Prostate gland (tissue), 2 donors: ENCODE measurements around the gene TMEM134. TPM values are rescaled to one million over a fixed set of nuclear protein-coding genes. Genes with fewer than 3 reads are reported as not detected.

ENCODE experiments used
- DNase-seq: peaks from one replicate; pipeline ENCODE4 v3.0.0-alpha.2; 2019; ENCODE audit warnings: low spot score
- H3K27ac ChIP-seq, 2 donors: fragments of 200-600 bp; sonication (generic); 2 replicates each; pipeline ENCODE4 v1.5.1; 2017 to 2019
- H3K27me3 ChIP-seq: fragments of 200-600 bp; sonication (generic); replicated peaks from 2 replicates; pipeline ENCODE4 v1.5.1; 2019; ENCODE audit not compliant: insufficient read depth
- H3K36me3 ChIP-seq, 2 donors: fragments of 200-600 bp; sonication (generic); 1 replicate in 1 of 2; 2 replicates in 1 of 2; pipeline versions ENCODE4 v1.5.1 to v1.8.1; 2017 to 2019
- H3K4me1 ChIP-seq: fragments of 200-600 bp; sonication (generic); replicated peaks from 2 replicates; pipeline ENCODE4 v1.5.1; 2019
- H3K4me3 ChIP-seq, 2 donors: fragments of 200-600 bp; sonication (generic); 2 replicates each; pipeline ENCODE4 v1.5.1; 2017 to 2019
- H3K9me3 ChIP-seq: fragments of 200-600 bp; sonication (generic); 2 replicates; pipeline ENCODE4 v1.5.1; 2017
- POLR2A ChIP-seq: fragments of 450-650 bp; IDR thresholded peaks from one replicate; pipeline ENCODE4 v1.6.1; 2016; ENCODE audit warnings: antibody characterized with exemption, mild to moderate bottlenecking
- POLR2AphosphoS5 ChIP-seq: sonication (generic); formaldehyde crosslinking; IDR thresholded peaks from one replicate; pipeline ENCODE4 v1.6.1; 2017; ENCODE audit warnings: antibody characterized with exemption
- whole genome bisulfite sequencing: methylation state at CpG from one replicate; pipeline ENCODE4 v1.1.5; 2018; 5-methylcytosine and 5-hydroxymethylcytosine counted together
- intact Hi-C: fragments of 100-400 bp; cut with DNase I; formaldehyde crosslinking; loops from one replicate; pipeline ENCODE4 v1.14.2; 2022
- total RNA-seq, 2 donors: library from RNA; depleted of rRNA; stranded (reverse); fragments of >200 nt; gene quantifications; one replicate each; pipeline ENCODE4 v1.1.0, GENCODE V29; 2016
- TF ChIP-seq, protein P1 (sequence below), 4 experiments: fragments of 200-600 bp in 2 of 4; fragments of 450-650 bp in 2 of 4; sonication (generic) in 2 of 4; IDR thresholded peaks; 1 replicate in 3 of 4; 2 replicates in 1 of 4; pipeline ENCODE4 v1.5.1; 2016 to 2019; ENCODE audit warnings: antibody characterized with exemption in 4 of 4, mild to moderate bottlenecking in 2 of 4, moderate library complexity in 2 of 4

TMEM134 gene
- total RNA-seq, 2 donors from 2014 or later: 106 to 402 TPM

DNA sequence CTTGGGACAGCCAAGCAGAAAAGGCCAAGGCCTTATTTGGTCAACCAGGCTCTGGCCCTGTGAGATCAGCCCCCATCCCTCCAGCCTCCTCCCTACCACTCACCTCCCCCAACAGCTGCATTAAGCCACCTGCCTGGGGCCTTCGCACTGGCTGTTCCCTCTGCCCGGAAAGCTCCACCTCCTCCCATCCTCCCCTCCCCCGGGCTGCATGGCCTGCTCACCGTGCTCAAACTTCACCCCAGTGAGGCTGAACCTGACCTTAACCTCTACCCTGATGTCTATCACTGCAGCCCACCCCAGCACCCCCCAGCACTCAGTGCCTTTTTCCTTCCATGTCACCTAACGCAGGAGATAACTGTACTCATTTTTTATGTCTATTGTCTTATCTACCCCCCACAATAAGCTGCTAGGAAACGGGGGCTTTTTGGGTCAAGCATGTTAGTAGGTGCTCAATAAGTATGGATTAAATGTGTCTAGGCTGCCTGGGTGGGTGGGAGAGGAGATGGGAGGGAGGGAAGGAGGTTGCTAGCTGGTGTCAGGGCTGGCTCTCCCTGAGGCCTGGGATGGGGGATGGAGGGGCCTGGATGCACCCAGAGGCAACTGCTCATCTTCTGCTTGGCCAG, 32.5 kb downstream of the TMEM134 start:
- peaks cover 8% of the 10 kb centered on the region for H3K4me1 ChIP-seq
- DNase-seq: no peak
- 49% methylated on average over 6 of the region's 6 CpGs for WGBS
- no peaks in the 10 kb centered on the region for H3K27me3 ChIP-seq
- peak overlapping the region in 1 of 2 donors; percentile 4 for H3K27ac ChIP-seq
- intact Hi-C loops: no loop called here
- TF ChIP-seq POLR2AphosphoS5 (no peak), POLR2A (no peak)
- TF ChIP-seq, protein P1, sequence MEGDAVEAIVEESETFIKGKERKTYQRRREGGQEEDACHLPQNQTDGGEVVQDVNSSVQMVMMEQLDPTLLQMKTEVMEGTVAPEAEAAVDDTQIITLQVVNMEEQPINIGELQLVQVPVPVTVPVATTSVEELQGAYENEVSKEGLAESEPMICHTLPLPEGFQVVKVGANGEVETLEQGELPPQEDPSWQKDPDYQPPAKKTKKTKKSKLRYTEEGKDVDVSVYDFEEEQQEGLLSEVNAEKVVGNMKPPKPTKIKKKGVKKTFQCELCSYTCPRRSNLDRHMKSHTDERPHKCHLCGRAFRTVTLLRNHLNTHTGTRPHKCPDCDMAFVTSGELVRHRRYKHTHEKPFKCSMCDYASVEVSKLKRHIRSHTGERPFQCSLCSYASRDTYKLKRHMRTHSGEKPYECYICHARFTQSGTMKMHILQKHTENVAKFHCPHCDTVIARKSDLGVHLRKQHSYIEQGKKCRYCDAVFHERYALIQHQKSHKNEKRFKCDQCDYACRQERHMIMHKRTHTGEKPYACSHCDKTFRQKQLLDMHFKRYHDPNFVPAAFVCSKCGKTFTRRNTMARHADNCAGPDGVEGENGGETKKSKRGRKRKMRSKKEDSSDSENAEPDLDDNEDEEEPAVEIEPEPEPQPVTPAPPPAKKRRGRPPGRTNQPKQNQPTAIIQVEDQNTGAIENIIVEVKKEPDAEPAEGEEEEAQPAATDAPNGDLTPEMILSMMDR (IDR thresholded peaks at IDR 0.05): no peak
- no peak overlapping the region for H3K4me3 ChIP-seq
- H3K9me3 ChIP-seq: no peaks in the 10 kb centered on the region
- peaks cover 16 to 19% of the 10 kb centered on the region in 2 donors for H3K36me3 ChIP-seq

DNA sequence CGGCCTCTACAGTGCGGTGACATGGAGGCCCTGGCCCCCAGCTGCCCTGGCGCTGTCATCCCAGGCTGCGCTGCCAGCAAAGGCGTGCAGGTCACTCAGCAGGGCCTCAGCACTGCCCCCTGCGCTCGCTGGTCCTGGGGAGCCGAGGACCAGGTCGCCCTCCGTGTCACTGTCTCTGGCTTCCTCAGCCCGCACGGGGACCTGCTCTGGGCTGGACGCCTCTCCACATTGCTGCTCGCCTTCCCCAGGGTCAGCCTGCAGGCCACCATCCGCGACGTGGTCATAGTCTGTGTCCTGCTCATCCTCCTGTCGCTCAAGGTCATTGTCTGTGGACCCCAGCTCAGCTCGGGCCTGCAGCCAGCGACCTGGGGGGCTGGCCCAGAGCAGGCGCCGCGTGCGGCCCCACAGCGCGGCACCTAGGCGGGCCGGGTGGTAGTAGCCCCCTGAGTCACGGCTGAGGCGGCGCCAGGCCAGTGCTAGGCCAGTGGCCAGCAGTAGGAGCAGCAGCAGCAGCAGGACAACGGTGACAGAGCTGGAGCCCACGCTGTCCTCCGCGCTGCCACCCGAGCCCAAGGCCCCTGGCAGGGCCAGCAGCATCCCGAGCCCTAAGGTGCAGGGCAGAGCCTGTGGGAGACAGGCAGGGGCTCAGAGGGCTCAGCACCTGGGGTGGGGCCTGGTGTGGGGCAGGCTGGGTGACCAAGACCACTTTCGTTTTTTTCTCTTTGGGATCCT, 33.2 kb downstream of the TMEM134 start:
- Histone ChIP-seq H3K27me3 (no peaks in the 10 kb centered on the region), H3K4me1 (peaks cover 1% of the 10 kb centered on the region), H3K27ac (no peak overlapping the region), H3K4me3 (no peak overlapping the region), H3K9me3 (no peaks in the 10 kb centered on the region), H3K36me3 (peaks cover 12 to 16% of the 10 kb centered on the region in 2 donors)
- TF ChIP-seq POLR2AphosphoS5: no peak
- TF ChIP-seq, protein P1 (IDR thresholded peaks at IDR 0.05): no peak
- no peak for TF ChIP-seq POLR2A
- no peak for DNase-seq
- 85% methylated on average over 34 of the region's 38 CpGs for WGBS
- intact Hi-C loops: no loop called here

GRCh38 chr11:67435031-67435726, 33.9 kb downstream of the TMEM134 start:
- Histone ChIP-seq H3K4me1 (no peaks in the 10 kb centered on the region), H3K27me3 (no peaks in the 10 kb centered on the region), H3K4me3 (no peak overlapping the region), H3K36me3 (peaks cover 12 to 16% of the 10 kb centered on the region in 2 donors), H3K9me3 (no peaks in the 10 kb centered on the region), H3K27ac (no peak overlapping the region)
- TF ChIP-seq, protein P1 (IDR thresholded peaks at IDR 0.05): no peak
- TF ChIP-seq POLR2A: no peak
- intact Hi-C loops: no loop called here
- WGBS: 79% methylated on average over 26 of the region's 26 CpGs
- no peak for DNase-seq

GRCh38 chr11:67434395-67434881, 34.6 kb downstream of the TMEM134 start:
- no peak overlapping the region for H3K4me3 ChIP-seq
- TF ChIP-seq, protein P1 (IDR thresholded peaks at IDR 0.05): no peak
- TF ChIP-seq POLR2A (no peak), POLR2AphosphoS5 (no peak)
- H3K4me1 ChIP-seq: peaks cover 5% of the 10 kb centered on the region
- WGBS: 80% methylated on average over 16 of the region's 23 CpGs
- H3K9me3 ChIP-seq: no peaks in the 10 kb centered on the region
- no peak overlapping the region for H3K27ac ChIP-seq
- H3K27me3 ChIP-seq: no peaks in the 10 kb centered on the region
- intact Hi-C loops: no loop called here
- peaks cover 12 to 16% of the 10 kb centered on the region in 2 donors for H3K36me3 ChIP-seq
- DNase-seq: no peak
